H1 (cell line): ENCODE data around the gene PHLPP1. TPM values are rescaled to one million over a fixed set of nuclear protein-coding genes. Genes with fewer than 3 reads are reported as not detected.

Experiments
- CEBPB ChIP-seq: IDR thresholded peaks from 2 replicates; pipeline ENCODE4 v1.6.1; 2012; ENCODE audit warnings: low read depth, low read length
- EZH2 ChIP-seq: fragments of 200-600 bp; sonication (generic); IDR thresholded peaks from 2 replicates; pipeline ENCODE4 v1.7.1; 2012; ENCODE audit warnings: low read depth, mild to moderate bottlenecking, moderate library complexity, low read length, inconsistent platforms; ENCODE audit not compliant: severe bottlenecking
- polyA plus RNA-seq, 7 experiments: library from polyadenylated mRNA; depleted of rRNA in 3 of 7; stranded (reverse) in 5 of 7; unstranded in 2 of 7; fragments of >200 nt in 5 of 7; fragments of 200-250 nt in 2 of 7; gene quantifications; 1 replicate in 5 of 7; 2 replicates in 1 of 7; 4 replicates in 1 of 7; pipeline versions ENCODE4 v1.2.1 to v1.2.3, GENCODE V29; 2011 to 2013; ENCODE audit warnings: missing spikeins in 2 of 7, mixed read lengths in 2 of 7
- total RNA-seq: library from RNA; stranded (reverse); fragmentation: NEBNext Ultra II Directional; extraction: Animal tissue kit (Norgen Biotek cat#: 25700); gene quantifications from 2 replicates; pipeline ENCODE4 v1.2.1, GENCODE V29; 2021

Gene PHLPP1
- total and polyA plus RNA-seq, 2 of the 8 experiments (the other 6 are each of a cell fraction or from before 2014, with no cell fraction given), result 28.0 to 66.3 TPM

GRCh38 chr18:62850619-62851306 is 135.4 kb downstream of the PHLPP1 start (continued):
- no peak for TF ChIP-seq CEBPB
- TF ChIP-seq EZH2, result no peak
